Colonic mucosa (tissue), 4 donors: ENCODE results near the gene MTAP. TPM values are rescaled to one million over a fixed set of nuclear protein-coding genes. Genes with fewer than 3 reads are reported as not detected.

Source experiments
- DNase-seq: peaks from one replicate; pipeline ENCODE4 v3.0.0-alpha.2; 2020
- H3K27ac ChIP-seq: fragments of 200-600 bp; one replicate; pipeline ENCODE4 v1.8.0; 2021
- H3K27me3 ChIP-seq: fragments of 200-600 bp; one replicate; pipeline ENCODE4 v1.8.0; 2021
- H3K36me3 ChIP-seq: fragments of 200-600 bp; one replicate; pipeline ENCODE4 v1.8.0; 2021
- H3K4me1 ChIP-seq: fragments of 200-600 bp; one replicate; pipeline ENCODE4 v1.8.0; 2021; ENCODE audit warnings: mild to moderate bottlenecking
- H3K4me3 ChIP-seq: fragments of 200-600 bp; one replicate; pipeline ENCODE4 v1.8.0; 2021
- H3K9ac ChIP-seq, 2 donors: one replicate each; pipeline ENCODE4 v1.7.0; 2013; ENCODE audit warnings: control low read depth in 2 of 2, low read depth in 2 of 2, low read length in 2 of 2
- H3K9me3 ChIP-seq: fragments of 200-600 bp; one replicate; pipeline ENCODE4 v1.8.0; 2021
- CTCF ChIP-seq: fragments of 200-600 bp; IDR thresholded peaks from one replicate; pipeline ENCODE4 v1.8.0; 2022; ENCODE audit warnings: antibody characterized with exemption, mild to moderate bottlenecking
- intact Hi-C: fragments of 100-400 bp; cut with DNase I; formaldehyde crosslinking; loops from one replicate; pipeline ENCODE4 v1.14.1; 2022
- total RNA-seq, 2 donors: library from RNA; stranded (reverse); fragmentation: NEBNext Ultra II Directional in 1 of 2; extraction: Animal tissue kit (Norgen Biotek cat#: 25700) in 1 of 2; gene quantifications; one replicate each; pipeline ENCODE4 v1.2.1, GENCODE V29; 2021
- donor health status: healthy.
- donor health status: DM: no; HTN: no; CAD: no.
- donor health status: DM: no; HTN: no; CAD: no.

Gene MTAP
- total RNA-seq, 2 donors from 2014 or later = 22.0 to 24.4 TPM

- Histone ChIP-seq H3K9ac (no peak overlapping the region), H3K4me3 (no peak overlapping the region), H3K9me3 (no peaks in the 10 kb centered on the region), H3K4me1 (no peaks in the 10 kb centered on the region), H3K27ac (no peak overlapping the region), H3K36me3 (no peaks in the 10 kb centered on the region), H3K27me3 (peaks cover 24% of the 10 kb centered on the region)
- intact Hi-C loops = no loop called here
- no peak for TF ChIP-seq CTCF
- DNase-seq = no peak
These were observed 180.0 kb downstream of the MTAP start for GRCh38 chr9:21982391-21982790.

GRCh38 chr9:21982861-21983560, 180.6 kb downstream of the MTAP start:
- Histone ChIP-seq H3K4me1 (no peaks in the 10 kb centered on the region), H3K27ac (no peak overlapping the region), H3K36me3 (no peaks in the 10 kb centered on the region), H3K9ac (no peak overlapping the region), H3K9me3 (no peaks in the 10 kb centered on the region), H3K27me3 (peaks cover 23% of the 10 kb centered on the region), H3K4me3 (no peak overlapping the region)
- no peak for DNase-seq
- no peak for TF ChIP-seq CTCF
- intact Hi-C loops = no loop called here

- H3K4me3 ChIP-seq = no peak overlapping the region
- H3K36me3 ChIP-seq = no peaks in the 10 kb centered on the region
- H3K9me3 ChIP-seq = no peaks in the 10 kb centered on the region
- H3K27me3 ChIP-seq = peaks cover 22% of the 10 kb centered on the region
- no peak for DNase-seq
- no peak overlapping the region for H3K27ac ChIP-seq
- H3K4me1 ChIP-seq = no peaks in the 10 kb centered on the region
- TF ChIP-seq CTCF = no peak
- no peak overlapping the region for H3K9ac ChIP-seq
- intact Hi-C loops = no loop called here
These were observed 181.1 kb downstream of the MTAP start for GRCh38 chr9:21983561-21983935.

GRCh38 chr9:21984101-21984500, 181.7 kb downstream of the MTAP start:
- H3K27me3 ChIP-seq = peaks cover 22% of the 10 kb centered on the region
- no peak for DNase-seq

GRCh38 chr9:21985964-21986667, 183.7 kb downstream of the MTAP start:
- no peak for TF ChIP-seq CTCF
- H3K9me3 ChIP-seq = no peaks in the 10 kb centered on the region
- peaks cover 18% of the 10 kb centered on the region for H3K27me3 ChIP-seq
- H3K36me3 ChIP-seq = no peaks in the 10 kb centered on the region
- no peak overlapping the region for H3K4me3 ChIP-seq
- H3K9ac ChIP-seq = no peak overlapping the region
- intact Hi-C loops = no loop called here
- no peaks in the 10 kb centered on the region for H3K4me1 ChIP-seq
- no peak for DNase-seq
- H3K27ac ChIP-seq = no peak overlapping the region

More at GRCh38 chr9:21984101-21984500, 181.7 kb downstream of the MTAP start:
- Histone ChIP-seq H3K9ac (no peak overlapping the region), H3K4me1 (no peaks in the 10 kb centered on the region), H3K9me3 (no peaks in the 10 kb centered on the region), H3K4me3 (no peak overlapping the region), H3K36me3 (no peaks in the 10 kb centered on the region), H3K27ac (no peak overlapping the region)
- intact Hi-C loops = no loop called here
- TF ChIP-seq CTCF = no peak

Other genes starting within 250 kb of the MTAP start
- 1 to 10 TPM; 1.3 to 2.9 TPM for gene CDKN2A, start 191.8 kb downstream of the MTAP start, total RNA-seq
- gene CDKN2B-AS1, start 192.2 kb downstream of the MTAP start, total RNA-seq = 10 to 100 TPM; 39.7 to 73.7 TPM
- gene CDKN2B, start 206.7 kb downstream of the MTAP start, total RNA-seq = 10 to 100 TPM; 57.0 to 76.6 TPM